Activated CD4-positive, CD25-positive, alpha-beta regulatory T cell treated with anti-CD3 and anti-CD28 coated beads, Interleukin-2, amount 50 U/mL, for 16 hours (primary cell): Measurements from ENCODE around the gene CD320.

Experiments
- DNase-seq: peaks from one replicate; pipeline ENCODE4 v3.0.0-alpha.2; 2020; ENCODE audit warnings: low read depth, low spot score

The CD320 gene

GRCh38 chr19:8255426-8256125, 52.6 kb downstream of the CD320 start:
- no peak for DNase-seq

- DNase-seq, result no peak
Observed at GRCh38 chr19:8254286-8255001, 53.7 kb downstream of the CD320 start.

- no peak for DNase-seq
Observed at GRCh38 chr19:8253678-8254077, 54.5 kb downstream of the CD320 start.

GRCh38 chr19:8252922-8253589, 55.1 kb downstream of the CD320 start:
- DNase-seq, result peak; percentile 72
